Limb (tissue), 2 donors: ENCODE data around the gene SPOCK2.
"Not testable (repeated sequence)": the region's sequence is repeated elsewhere in the genome, so short reads cannot be mapped to it uniquely, and the experiment has no call there.

Source experiments
- DNase-seq, 2 donors: peaks; one replicate each; pipeline ENCODE4 v3.0.0-alpha.2; 2016; ENCODE audit errors: extremely low spot score in 2 of 2

Gene SPOCK2

GRCh38 chr10:72087969-72088888 is at the start of gene SPOCK2:
SPOCK2 (minus strand) TSS chr10:72088551; CDS start chr10:72088328, 223 bp downstream.
- peak in 1 of 2 donors; percentile 59 for DNase-seq

GRCh38 chr10:72137583-72137982 is 49.2 kb upstream of the SPOCK2 start:
- no peak for DNase-seq

- not testable (repeated sequence) for DNase-seq
Measured at GRCh38 chr10:72136225-72136624, 47.9 kb upstream of the SPOCK2 start.

- DNase-seq: no peak
Measured at GRCh38 chr10:72134785-72135767, 46.7 kb upstream of the SPOCK2 start.

- no peak for DNase-seq
Measured at GRCh38 chr10:72133517-72133916, 45.2 kb upstream of the SPOCK2 start.

- DNase-seq: no peak
Measured at GRCh38 chr10:72132854-72133253, 44.5 kb upstream of the SPOCK2 start.

- no peak for DNase-seq
Measured at GRCh38 chr10:72127571-72127970, 39.2 kb upstream of the SPOCK2 start.

- DNase-seq: no peak
Measured at GRCh38 chr10:72126872-72127232, 38.5 kb upstream of the SPOCK2 start.

GRCh38 chr10:72126184-72126871 is 38.0 kb upstream of the SPOCK2 start:
- DNase-seq: no peak

- peak in 1 of 2 donors; percentile 45 for DNase-seq
Measured at GRCh38 chr10:72124989-72125388, 36.6 kb upstream of the SPOCK2 start.

- DNase-seq: no peak
Measured at GRCh38 chr10:72124381-72124780, 36.0 kb upstream of the SPOCK2 start.

GRCh38 chr10:72123616-72124015 is 35.3 kb upstream of the SPOCK2 start:
- no peak for DNase-seq

- DNase-seq: no peak
Measured at GRCh38 chr10:72122221-72122620, 33.9 kb upstream of the SPOCK2 start.

GRCh38 chr10:72121389-72121788 is 33.0 kb upstream of the SPOCK2 start:
- DNase-seq: no peak

- DNase-seq: no peak
Measured at GRCh38 chr10:72116372-72116771, 28.0 kb upstream of the SPOCK2 start.

GRCh38 chr10:72114706-72115450 is 26.5 kb upstream of the SPOCK2 start:
- DNase-seq: peak in 1 of 2 donors; percentile 51

GRCh38 chr10:72110673-72111401 is 22.5 kb upstream of the SPOCK2 start:
- DNase-seq: no peak

GRCh38 chr10:72109636-72110157 is 21.3 kb upstream of the SPOCK2 start:
- no peak for DNase-seq

- no peak for DNase-seq
Measured at GRCh38 chr10:72108830-72109635, 20.7 kb upstream of the SPOCK2 start.
